ENCODE data around the gene PCDHA8.
"Not testable (repeated sequence)": the region's sequence is repeated elsewhere in the genome, so short reads cannot be mapped to it uniquely, and the experiment has no call there.

Gene PCDHA8

GRCh38 chr5:140840978-140841962 lies at the start of gene PCDHA8:
PCDHA8 (plus strand) TSS chr5:140841187; CDS start chr5:140841322, 135 bp downstream.
- DNase-seq (ENCODE audit: low read depth), result no peak

GRCh38 chr5:140794595-140795258 lies 46.3 kb upstream of the PCDHA8 start, which contains the start of gene PCDHA2:
PCDHA2 (plus strand) TSS chr5:140794852.
- peak; percentile 11 for DNase-seq (ENCODE audit: low read depth)

- DNase-seq (ENCODE audit: low read depth), result peak; percentile 4
These were observed 45.7 kb upstream of the PCDHA8 start for GRCh38 chr5:140795259-140795641.

GRCh38 chr5:140796072-140796717 lies 44.8 kb upstream of the PCDHA8 start:
- DNase-seq (ENCODE audit: low read depth), result not testable (repeated sequence)

GRCh38 chr5:140796718-140797095 lies 44.3 kb upstream of the PCDHA8 start:
- no peak for DNase-seq (ENCODE audit: low read depth)

- no peak for DNase-seq (ENCODE audit: low read depth)
These were observed 40.0 kb upstream of the PCDHA8 start, which contains the start of gene PCDHA3 for GRCh38 chr5:140800816-140801493. PCDHA3 (plus strand) TSS chr5:140801057.

GRCh38 chr5:140801494-140801841 lies 39.5 kb upstream of the PCDHA8 start:
- no peak for DNase-seq (ENCODE audit: low read depth)

GRCh38 chr5:140802381-140802780 lies 38.6 kb upstream of the PCDHA8 start:
- DNase-seq (ENCODE audit: low read depth), result not testable (repeated sequence)

GRCh38 chr5:140802781-140803271 lies 38.2 kb upstream of the PCDHA8 start:
- no peak for DNase-seq (ENCODE audit: low read depth)

- DNase-seq (ENCODE audit: low read depth), result no peak
These were observed 33.9 kb upstream of the PCDHA8 start, which contains the start of gene PCDHA4 for GRCh38 chr5:140806834-140807775. PCDHA4 (plus strand) TSS chr5:140807068.

GRCh38 chr5:140808241-140808888 lies 32.6 kb upstream of the PCDHA8 start:
- not testable (repeated sequence) for DNase-seq (ENCODE audit: low read depth)

GRCh38 chr5:140808889-140809291 lies 32.1 kb upstream of the PCDHA8 start:
- no peak for DNase-seq (ENCODE audit: low read depth)

- DNase-seq (ENCODE audit: low read depth), result peak; percentile 4
These were observed 19.4 kb upstream of the PCDHA8 start, which contains the start of gene PCDHA5 for GRCh38 chr5:140821375-140822280. PCDHA5 (plus strand) TSS chr5:140821613.

- DNase-seq (ENCODE audit: low read depth), result no peak
These were observed 18.7 kb upstream of the PCDHA8 start for GRCh38 chr5:140822281-140822629.

- not testable (repeated sequence) for DNase-seq (ENCODE audit: low read depth)
These were observed 18.0 kb upstream of the PCDHA8 start for GRCh38 chr5:140822969-140823368.

GRCh38 chr5:140823475-140823874 lies 17.5 kb upstream of the PCDHA8 start:
- no peak for DNase-seq (ENCODE audit: low read depth)

- no peak for DNase-seq (ENCODE audit: low read depth)
These were observed 13.2 kb upstream of the PCDHA8 start, which contains the start of gene PCDHA6 for GRCh38 chr5:140827704-140828361. PCDHA6 (plus strand) TSS chr5:140827960; CDS start chr5:140828092, 132 bp downstream.

- DNase-seq (ENCODE audit: low read depth), result no peak
These were observed 12.6 kb upstream of the PCDHA8 start for GRCh38 chr5:140828362-140828737.

Data from EH (cell line).